Brain microvascular endothelial cell (primary cell): ENCODE measurements around the gene CCDC82.
A peak's percentile ranks its signal among the peaks of the same experiment; 100 is the strongest.

Source experiments
- DNase-seq: peaks from one replicate; pipeline ENCODE4 v3.0.0-alpha.2; 2020
- H3K27ac ChIP-seq: fragments of 250-450 bp; sonication (Bioruptor Pico); 2 replicates; pipeline ENCODE4 v1.5.1; 2020; ENCODE audit warnings: mild to moderate bottlenecking, moderate library complexity
- H3K27me3 ChIP-seq: fragments of 250-450 bp; sonication (Bioruptor Pico); replicated peaks from 2 replicates; pipeline ENCODE4 v1.5.1; 2020; ENCODE audit warnings: mild to moderate bottlenecking
- H3K36me3 ChIP-seq: fragments of 250-450 bp; sonication (Bioruptor Pico); replicated peaks from 2 replicates; pipeline ENCODE4 v1.5.1; 2020; ENCODE audit warnings: mild to moderate bottlenecking
- H3K4me3 ChIP-seq: 2 replicates; pipeline ENCODE4 v1.5.1; 2011; ENCODE audit warnings: low read depth, mild to moderate bottlenecking, control low read depth, low read length, moderate library complexity
- in situ Hi-C: cut with HindIII; loops from 2 replicates; pipeline ENCODE4 v1.10.0; 2017; ENCODE audit warnings: low sequenced_read_pairs, low pct_ligation_motif_present
- TF ChIP-seq, protein P1 (sequence below): IDR thresholded peaks from 2 replicates; pipeline ENCODE4 v1.5.1; 2011; ENCODE audit warnings: low read depth, mild to moderate bottlenecking, moderate library complexity, low read length, control low read depth, inconsistent platforms; ENCODE audit errors: missing control alignments

CCDC82 gene

DNA sequence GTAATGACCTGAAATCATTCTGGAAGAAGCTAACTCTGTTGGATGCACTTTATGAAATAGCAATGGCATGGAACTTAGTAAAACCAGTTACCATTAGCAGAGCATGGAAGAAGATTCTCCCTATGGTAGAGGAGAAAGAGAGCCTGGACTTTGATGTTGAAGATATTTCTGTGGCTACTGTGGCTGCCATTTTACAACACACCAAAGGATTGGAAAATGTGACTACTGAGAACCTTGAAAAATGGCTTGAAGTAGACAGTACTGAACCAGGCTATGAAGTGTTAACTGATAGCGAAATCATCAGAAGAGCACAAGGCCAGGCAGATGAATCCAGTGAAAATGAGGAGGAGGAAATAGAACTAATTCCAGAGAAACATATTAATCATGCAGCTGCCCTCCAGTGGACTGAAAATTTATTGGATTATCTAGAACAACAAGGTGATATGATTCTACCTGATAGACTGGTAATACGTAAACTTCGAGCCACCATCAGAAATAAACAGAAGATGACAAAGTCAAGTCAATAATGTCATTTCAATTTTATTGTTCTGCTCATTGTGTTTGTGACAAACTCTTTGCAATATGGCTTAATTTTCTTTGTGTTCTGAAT, 2.1 kb upstream of the CCDC82 start:
- TF ChIP-seq, protein P1, sequence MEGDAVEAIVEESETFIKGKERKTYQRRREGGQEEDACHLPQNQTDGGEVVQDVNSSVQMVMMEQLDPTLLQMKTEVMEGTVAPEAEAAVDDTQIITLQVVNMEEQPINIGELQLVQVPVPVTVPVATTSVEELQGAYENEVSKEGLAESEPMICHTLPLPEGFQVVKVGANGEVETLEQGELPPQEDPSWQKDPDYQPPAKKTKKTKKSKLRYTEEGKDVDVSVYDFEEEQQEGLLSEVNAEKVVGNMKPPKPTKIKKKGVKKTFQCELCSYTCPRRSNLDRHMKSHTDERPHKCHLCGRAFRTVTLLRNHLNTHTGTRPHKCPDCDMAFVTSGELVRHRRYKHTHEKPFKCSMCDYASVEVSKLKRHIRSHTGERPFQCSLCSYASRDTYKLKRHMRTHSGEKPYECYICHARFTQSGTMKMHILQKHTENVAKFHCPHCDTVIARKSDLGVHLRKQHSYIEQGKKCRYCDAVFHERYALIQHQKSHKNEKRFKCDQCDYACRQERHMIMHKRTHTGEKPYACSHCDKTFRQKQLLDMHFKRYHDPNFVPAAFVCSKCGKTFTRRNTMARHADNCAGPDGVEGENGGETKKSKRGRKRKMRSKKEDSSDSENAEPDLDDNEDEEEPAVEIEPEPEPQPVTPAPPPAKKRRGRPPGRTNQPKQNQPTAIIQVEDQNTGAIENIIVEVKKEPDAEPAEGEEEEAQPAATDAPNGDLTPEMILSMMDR, result no peak
- Histone ChIP-seq H3K27ac (no peak overlapping the region), H3K36me3 (no peaks in the 10 kb centered on the region), H3K27me3 (no peaks in the 10 kb centered on the region), H3K4me3 (no peak overlapping the region)
- in situ Hi-C loops, result no loop called here
- DNase-seq, result peak; percentile 7

DNA sequence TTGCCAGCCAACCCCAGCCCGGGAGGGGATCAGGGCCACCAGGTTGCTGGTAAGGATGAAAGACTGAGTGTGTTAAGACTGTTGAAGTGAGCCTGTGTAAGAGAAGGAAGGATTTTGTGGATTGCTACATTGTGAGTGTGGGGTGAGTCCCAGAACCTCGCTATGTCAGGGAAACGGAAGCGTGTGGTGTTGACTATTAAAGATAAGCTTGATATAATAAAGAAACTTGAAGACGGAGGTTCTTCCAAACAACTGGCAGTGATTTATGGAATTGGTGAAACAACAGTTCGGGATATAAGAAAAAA, 728 bp upstream of the CCDC82 start:
- H3K4me3 ChIP-seq, result peak overlapping the region; percentile 78
- in situ Hi-C loops, result no loop called here
- H3K27ac ChIP-seq, result peak overlapping the region; percentile 89

DNA sequence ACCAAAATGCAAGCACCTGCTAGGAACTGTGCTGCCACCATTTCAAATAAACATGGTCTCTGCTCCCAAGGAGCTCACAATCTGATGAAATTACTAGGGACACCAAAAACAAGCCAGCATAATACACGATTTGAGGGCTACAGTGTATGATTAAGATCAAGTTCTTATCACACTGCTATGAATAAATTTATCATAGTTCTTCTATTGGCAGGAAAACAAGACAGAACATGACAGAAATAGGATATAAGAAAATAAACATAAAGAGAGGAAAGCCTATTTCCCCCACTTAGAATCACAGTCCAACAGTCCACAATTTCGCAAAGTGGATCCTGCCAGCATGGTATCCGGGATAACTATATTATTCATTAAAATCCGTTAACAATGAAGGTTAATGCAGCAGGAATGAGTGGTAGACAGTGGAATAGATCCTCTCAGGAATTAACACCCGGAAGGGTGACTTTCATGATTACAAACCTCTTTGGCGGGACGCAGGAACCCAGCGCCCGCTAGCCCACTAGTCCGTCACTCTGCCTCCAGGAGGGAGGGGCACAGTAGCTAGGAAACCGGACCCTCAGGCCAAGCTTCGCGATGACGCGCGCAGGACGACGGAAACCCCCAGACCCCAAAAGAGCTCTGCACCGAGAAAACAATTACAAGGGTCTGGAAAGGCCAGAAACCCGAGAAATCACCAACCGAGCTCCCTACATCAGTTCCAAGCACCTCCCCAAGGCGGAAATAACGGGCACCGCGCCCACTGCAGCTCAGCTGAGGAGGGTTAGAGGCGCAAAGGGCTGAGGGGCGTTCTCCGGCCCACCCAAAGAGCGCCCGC, 607 bp downstream of the CCDC82 start:
- H3K4me3 ChIP-seq, result peak overlapping the region; percentile 78
- no peaks in the 10 kb centered on the region for H3K27me3 ChIP-seq
- H3K36me3 ChIP-seq, result peaks cover 4% of the 10 kb centered on the region
- TF ChIP-seq, protein P1, result no peak
- in situ Hi-C loops, result no loop called here
- DNase-seq, result no peak
- peak overlapping the region; percentile 89 for H3K27ac ChIP-seq

More for the DNA sequence above, 728 bp upstream of the CCDC82 start:
- peak; percentile 20 for DNase-seq
- H3K36me3 ChIP-seq, result no peaks in the 10 kb centered on the region
- TF ChIP-seq, protein P1, result no peak
- no peaks in the 10 kb centered on the region for H3K27me3 ChIP-seq

DNA sequence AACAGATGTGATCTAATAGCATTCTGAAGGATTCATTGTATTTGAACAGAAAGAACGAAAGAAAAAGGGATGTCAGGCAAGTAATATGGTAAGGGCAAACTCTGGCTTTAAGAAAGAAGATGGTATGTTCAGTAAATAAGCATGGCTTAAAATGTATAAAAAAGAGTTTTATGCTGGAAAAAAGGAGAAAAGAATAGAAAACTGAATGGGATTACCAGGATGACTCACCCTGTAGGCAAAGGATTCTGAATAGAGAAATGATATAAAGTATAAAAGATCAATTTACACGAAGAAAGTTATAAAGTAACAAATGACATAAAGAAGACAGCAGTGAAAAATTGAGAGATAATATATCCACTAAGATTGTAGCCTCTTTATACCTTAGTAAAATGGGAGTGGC, 4.5 kb downstream of the CCDC82 start:
- H3K27me3 ChIP-seq, result no peaks in the 10 kb centered on the region
- TF ChIP-seq, protein P1, result no peak
- H3K4me3 ChIP-seq, result no peak overlapping the region
- in situ Hi-C loops, result no loop called here
- peaks cover 16% of the 10 kb centered on the region for H3K36me3 ChIP-seq
- no peak for DNase-seq
- H3K27ac ChIP-seq, result no peak overlapping the region

DNA sequence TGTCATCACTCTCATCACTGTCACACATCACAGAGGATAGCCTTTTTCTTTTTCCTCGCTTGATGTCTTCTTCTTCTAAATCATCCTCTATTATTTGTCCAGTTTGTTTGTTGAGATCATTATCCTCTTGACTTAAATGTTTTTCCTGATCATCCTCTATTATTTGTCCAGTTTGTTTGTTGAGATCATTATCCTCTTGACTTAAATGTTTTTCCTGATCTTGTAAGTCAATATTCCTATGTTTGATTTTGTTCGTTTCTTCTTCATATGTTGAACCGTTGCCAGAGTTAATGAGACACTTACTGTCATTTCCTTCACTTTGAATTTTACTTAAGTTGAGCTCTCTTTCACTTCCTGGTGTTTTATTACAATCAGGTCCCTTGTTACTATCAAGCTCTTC, 5.6 kb downstream of the CCDC82 start:
- TF ChIP-seq, protein P1, result no peak
- DNase-seq, result no peak
- H3K27ac ChIP-seq, result no peak overlapping the region
- H3K4me3 ChIP-seq, result no peak overlapping the region
- H3K27me3 ChIP-seq, result no peaks in the 10 kb centered on the region
- in situ Hi-C loops, result no loop called here
- peaks cover 18% of the 10 kb centered on the region for H3K36me3 ChIP-seq
